Kidney (tissue), 14 donors: ENCODE measurements around the gene EP400. TPM values are rescaled to one million over a fixed set of nuclear protein-coding genes. Genes with fewer than 3 reads are reported as not detected.

ENCODE experiments used
- DNase-seq, 5 donors: peaks; one replicate each; pipeline ENCODE4 v3.0.0-alpha.2; 2013 to 2020
- FAIRE-seq: peaks from 2 replicates; lab custom pipeline; 2012; peaks lifted over from hg19 to GRCh38; lab: Jason Lieb, UNC
- H3K27ac ChIP-seq, 2 donors: one replicate each; pipeline ENCODE4 v1.7.0; 2013; ENCODE audit warnings: low read depth in 2 of 2, low read length in 2 of 2, inconsistent platforms in 1 of 2
- H3K27me3 ChIP-seq: one replicate; pipeline ENCODE4 v1.7.1; 2013; ENCODE audit warnings: low read length, inconsistent platforms; ENCODE audit not compliant: control insufficient read depth, insufficient read depth
- H3K36me3 ChIP-seq, 3 donors: one replicate each; pipeline versions ENCODE4 v1.7.0 to v1.7.1; 2013; ENCODE audit warnings: low read length in 3 of 3, control low read depth in 1 of 3, inconsistent platforms in 1 of 3; ENCODE audit not compliant: insufficient read depth in 3 of 3, control insufficient read depth in 2 of 3
- H3K4me1 ChIP-seq, 3 donors: one replicate each; pipeline versions ENCODE4 v1.7.0 to v1.7.1; 2013; ENCODE audit warnings: low read length in 3 of 3, inconsistent platforms in 1 of 3, low read depth in 1 of 3; ENCODE audit not compliant: control insufficient read depth in 2 of 3, insufficient read depth in 2 of 3
- H3K4me3 ChIP-seq, 3 donors: one replicate each; pipeline versions ENCODE4 v1.7.0 to v1.8.1; 2013; ENCODE audit warnings: low read length in 3 of 3, control low read depth in 1 of 3, inconsistent platforms in 1 of 3
- H3K9ac ChIP-seq, 3 donors: one replicate each; pipeline versions ENCODE4 v1.7.0 to v1.7.1; 2013; ENCODE audit warnings: low read length in 3 of 3, control low read depth in 1 of 3, inconsistent platforms in 1 of 3
- H3K9me3 ChIP-seq, 3 donors: one replicate each; pipeline versions ENCODE4 v1.7.0 to v1.7.1; 2013; ENCODE audit warnings: low read length in 3 of 3, control low read depth in 1 of 3, inconsistent platforms in 1 of 3; ENCODE audit not compliant: control insufficient read depth in 2 of 3, insufficient read depth in 1 of 3
- CTCF ChIP-seq: IDR thresholded peaks from 3 replicates; pipeline ENCODE4 v1.5.1; 2012; ENCODE audit warnings: mild to moderate bottlenecking, moderate library complexity, borderline replicate concordance; ENCODE audit not compliant: insufficient read depth; ENCODE audit errors: extremely low read depth
- intact Hi-C: fragments of 100-400 bp; cut with DNase I; formaldehyde crosslinking; loops from one replicate; pipeline ENCODE4 v1.11.1; 2022
- polyA plus RNA-seq: library from polyadenylated mRNA; stranded (reverse); fragments of 350-450 nt; fragmentation: Illumina TruSeq; extraction: RNeasy Lipid Tissue Mini Kit (QIAGEN cat#74804); gene quantifications from one replicate; pipeline ENCODE4 v1.2.3, GENCODE V29; 2014; ENCODE audit warnings: low read depth, low replicate concordance; ENCODE audit not compliant: insufficient read depth
- total RNA-seq: library from RNA; stranded (reverse); fragmentation: NEBNext Ultra II Directional; extraction: Animal tissue kit (Norgen Biotek cat#: 25700); gene quantifications from one replicate; pipeline ENCODE4 v1.2.1, GENCODE V29; 2021
- donor health status: control.
- donor health status: control.
- donor health status: control.
- donor health status: control.
- donor health status: control.
- donor health status: DM: yes; HTN: yes; CAD: no.
- donor health status: Normal renal cell carcinoma (clear cell type).

Gene EP400
- total and polyA plus RNA-seq, 2 donors from 2014 or later = 7.5 to 44.7 TPM

GRCh38 chr12:131990980-131991305 lies 41.2 kb downstream of the EP400 start:
- H3K9ac ChIP-seq = no peak overlapping the region
- no peak for DNase-seq
- peaks cover 2 to 55% (median 52%) of the 10 kb centered on the region in 3 donors for H3K36me3 ChIP-seq
- H3K27me3 ChIP-seq = no peaks in the 10 kb centered on the region
- intact Hi-C loops = no loop called here
- FAIRE-seq = no peak
- TF ChIP-seq CTCF = no peak
- H3K9me3 ChIP-seq = no peaks in the 10 kb centered on the region
- no peak overlapping the region for H3K4me3 ChIP-seq
- no peaks in the 10 kb centered on the region for H3K4me1 ChIP-seq
- no peak overlapping the region for H3K27ac ChIP-seq

DNA sequence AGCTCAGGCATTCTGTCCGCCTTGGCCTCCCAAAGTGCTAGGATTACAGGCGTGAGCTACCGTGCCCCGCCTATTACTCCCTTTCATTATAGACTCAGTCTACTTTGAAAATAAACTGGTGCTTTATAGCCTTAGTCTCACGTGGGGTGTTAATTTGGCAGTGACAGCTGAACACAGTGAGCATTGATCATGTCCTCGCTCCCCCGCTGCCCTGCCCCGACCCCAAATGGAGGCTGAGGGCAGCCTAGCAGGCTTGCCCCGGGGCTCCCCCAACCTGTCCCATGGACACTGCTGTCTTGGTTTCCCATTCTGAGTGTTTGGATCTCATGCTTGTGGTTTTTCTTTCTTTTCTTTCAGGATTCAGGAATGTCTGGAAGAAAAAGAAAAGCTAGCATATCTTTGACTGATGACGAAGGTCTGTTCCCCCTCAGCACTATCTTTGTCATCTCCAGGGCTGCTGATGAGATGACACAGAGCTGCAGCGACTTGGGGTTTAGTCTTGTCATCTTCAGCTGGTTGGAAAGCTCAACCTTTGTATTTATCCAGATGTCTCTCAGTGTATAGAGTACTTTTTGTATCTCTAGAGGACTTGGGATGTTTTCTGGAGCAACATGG lies 42.2 kb downstream of the EP400 start:
- Histone ChIP-seq H3K4me1 (no peaks in the 10 kb centered on the region), H3K9ac (no peak overlapping the region), H3K4me3 (no peak overlapping the region), H3K9me3 (no peaks in the 10 kb centered on the region), H3K27ac (no peak overlapping the region), H3K27me3 (no peaks in the 10 kb centered on the region), H3K36me3 (peaks cover 0 to 55% (median 48%) of the 10 kb centered on the region in 3 donors)
- DNase-seq (no peak), FAIRE-seq (no peak)
- TF ChIP-seq CTCF = no peak
- intact Hi-C loops = no loop called here

GRCh38 chr12:131994589-131994988 lies 44.8 kb downstream of the EP400 start:
- DNase-seq (no peak), FAIRE-seq (no peak)
- H3K27me3 ChIP-seq = no peaks in the 10 kb centered on the region
- H3K4me3 ChIP-seq = no peak overlapping the region
- no peak overlapping the region for H3K27ac ChIP-seq
- H3K9ac ChIP-seq = no peak overlapping the region
- no peaks in the 10 kb centered on the region for H3K4me1 ChIP-seq
- no peaks in the 10 kb centered on the region for H3K9me3 ChIP-seq
- intact Hi-C loops = no loop called here
- H3K36me3 ChIP-seq = peaks cover 0 to 37% (median 36%) of the 10 kb centered on the region in 3 donors
- no peak for TF ChIP-seq CTCF
